HepG2 (cell line): ENCODE measurements around the gene ABAT. TPM values are rescaled to one million over a fixed set of nuclear protein-coding genes. Genes with fewer than 3 reads are reported as not detected.

ENCODE experiments used
- ATF4 ChIP-seq, 2 experiments: fragments of 450-650 bp in 1 of 2; sonication (generic) in 1 of 2; formaldehyde crosslinking; IDR thresholded peaks; 2 replicates each; pipeline versions ENCODE4 v1.5.0 to v1.8.0; 2020 to 2022; ENCODE audit warnings: mild to moderate bottlenecking in 1 of 2, missing genetic modification reagents in 1 of 2
- FOSL2 ChIP-seq: sonication (generic); formaldehyde crosslinking; IDR thresholded peaks from 2 replicates; pipeline ENCODE4 v1.4.0; 2020; ENCODE audit warnings: missing genetic modification reagents
- FOXK2 ChIP-seq: fragments of 450-650 bp; IDR thresholded peaks from 2 replicates; pipeline ENCODE4 v1.6.1; 2016
- HMGA1 ChIP-seq: sonication (generic); formaldehyde crosslinking; conservative IDR thresholded peaks from 2 replicates; pipeline ENCODE4 v1.4.0; 2020; ENCODE audit warnings: missing genetic modification reagents
- JUND ChIP-seq: sonication (generic); formaldehyde crosslinking; IDR thresholded peaks from 2 replicates; pipeline ENCODE4 v1.8.0; 2022; ENCODE audit warnings: mild to moderate bottlenecking, missing genetic modification reagents
- NAIF1 ChIP-seq: sonication (generic); formaldehyde crosslinking; IDR thresholded peaks from 2 replicates; pipeline ENCODE4 v1.5.0; 2020; ENCODE audit warnings: mild to moderate bottlenecking, missing genetic modification reagents, borderline replicate concordance
- NFIB ChIP-seq: sonication (generic); formaldehyde crosslinking; IDR thresholded peaks from 2 replicates; pipeline ENCODE4 v1.9.0; 2021; ENCODE audit warnings: missing genetic modification reagents, mild to moderate bottlenecking, borderline replicate concordance
- PHF5A ChIP-seq: IDR thresholded peaks from one replicate; pipeline ENCODE4 v1.6.1; 2018; ENCODE audit warnings: low read depth, missing genetic modification reagents; ENCODE audit not compliant: unreplicated experiment
- RAD51 ChIP-seq: fragments of 450-650 bp; IDR thresholded peaks from 2 replicates; pipeline ENCODE4 v1.6.1; 2016; ENCODE audit warnings: borderline replicate concordance
- RBM39 ChIP-seq: fragments of 200-400 bp; formaldehyde crosslinking; IDR thresholded peaks from one replicate; pipeline ENCODE4 v1.6.1; 2018; ENCODE audit warnings: antibody characterized with exemption, mild to moderate bottlenecking, low read depth, low read length; ENCODE audit not compliant: poor library complexity, severe bottlenecking
- TEAD3 ChIP-seq: optimal IDR thresholded peaks from 2 replicates; pipeline ENCODE3; 2016; ENCODE audit warnings: borderline replicate concordance
- XBP1 ChIP-seq: sonication (generic); formaldehyde crosslinking; IDR thresholded peaks from 2 replicates; pipeline ENCODE4 v1.5.0; 2020; ENCODE audit warnings: missing genetic modification reagents
- YEATS2 ChIP-seq: sonication (generic); formaldehyde crosslinking; IDR thresholded peaks from 2 replicates; pipeline ENCODE4 v1.4.0; 2020; ENCODE audit warnings: missing genetic modification reagents, borderline replicate concordance
- ZFP41 ChIP-seq: sonication (generic); formaldehyde crosslinking; IDR thresholded peaks from 2 replicates; pipeline ENCODE4 v1.4.0; 2020; ENCODE audit warnings: mild to moderate bottlenecking, missing genetic modification reagents, borderline replicate concordance
- ZMYM4 ChIP-seq: sonication (generic); formaldehyde crosslinking; IDR thresholded peaks from 2 replicates; pipeline ENCODE4 v1.8.1; 2023; ENCODE audit warnings: mild to moderate bottlenecking, missing genetic modification reagents
- ZNF10 ChIP-seq: sonication (generic); formaldehyde crosslinking; IDR thresholded peaks from 2 replicates; pipeline ENCODE4 v1.4.0; 2020; ENCODE audit warnings: mild to moderate bottlenecking, low read depth, missing genetic modification reagents, borderline replicate concordance
- ZNF232 ChIP-seq: sonication (generic); formaldehyde crosslinking; IDR thresholded peaks from 2 replicates; pipeline ENCODE4 v1.4.0; 2020; ENCODE audit warnings: missing genetic modification reagents, borderline replicate concordance
- ZNF260 ChIP-seq: sonication (generic); formaldehyde crosslinking; IDR thresholded peaks from 2 replicates; pipeline ENCODE4 v1.4.0; 2020; ENCODE audit warnings: missing genetic modification reagents, low read depth, mild to moderate bottlenecking, borderline replicate concordance
- ZNF383 ChIP-seq: sonication (generic); formaldehyde crosslinking; IDR thresholded peaks from 2 replicates; pipeline ENCODE4 v1.4.0; 2020; ENCODE audit warnings: missing genetic modification reagents, mild to moderate bottlenecking, borderline replicate concordance
- polyA plus RNA-seq, 8 experiments: library from polyadenylated mRNA; depleted of rRNA in 3 of 8; stranded (reverse) in 7 of 8; unstranded in 1 of 8; fragments of >200 nt; fragmentation: Illumina TruSeq in 4 of 8; extraction: Trizol in 4 of 8; gene quantifications; 2 replicates each; pipeline versions ENCODE4 v1.2.1 to v1.2.3, GENCODE V29; 2011 to 2016; ENCODE audit warnings: low read depth in 4 of 8, missing spikeins in 1 of 8, mixed read lengths in 1 of 8; ENCODE audit not compliant: insufficient read depth in 1 of 8
- total RNA-seq, 5 experiments: library from RNA; depleted of rRNA; stranded (reverse); fragments of >200 nt; fragmentation: Illumina TruSeq; extraction: Trizol; gene quantifications; 2 replicates each; pipeline ENCODE4 v1.2.3, GENCODE V29; 2016; ENCODE audit warnings: low read depth in 1 of 5
- TF ChIP-seq, protein P1 (sequence below): sonication (generic); formaldehyde crosslinking; IDR thresholded peaks from 2 replicates; pipeline ENCODE4 v1.5.0; 2020; ENCODE audit warnings: mild to moderate bottlenecking, missing genetic modification reagents
- TF ChIP-seq, protein P2 (sequence below): sonication (generic); formaldehyde crosslinking; IDR thresholded peaks from 2 replicates; pipeline ENCODE4 v1.8.0; 2022; ENCODE audit warnings: mild to moderate bottlenecking, missing genetic modification reagents; ENCODE audit not compliant: insufficient replicate concordance
- TF ChIP-seq, protein P3 (sequence below): sonication (generic); formaldehyde crosslinking; IDR thresholded peaks from 2 replicates; pipeline ENCODE4 v1.8.0; 2022; ENCODE audit warnings: missing genetic modification reagents, low read depth, mild to moderate bottlenecking, borderline replicate concordance
- TF ChIP-seq, protein P4 (sequence below): sonication (generic); formaldehyde crosslinking; IDR thresholded peaks from 2 replicates; pipeline ENCODE4 v1.4.0; 2020; ENCODE audit warnings: missing genetic modification reagents

ABAT gene
- total and polyA plus RNA-seq, 2 of the 13 experiments (the other 11 are each of a cell fraction or from before 2014, with no cell fraction given) = 47.6 to 97.3 TPM

DNA sequence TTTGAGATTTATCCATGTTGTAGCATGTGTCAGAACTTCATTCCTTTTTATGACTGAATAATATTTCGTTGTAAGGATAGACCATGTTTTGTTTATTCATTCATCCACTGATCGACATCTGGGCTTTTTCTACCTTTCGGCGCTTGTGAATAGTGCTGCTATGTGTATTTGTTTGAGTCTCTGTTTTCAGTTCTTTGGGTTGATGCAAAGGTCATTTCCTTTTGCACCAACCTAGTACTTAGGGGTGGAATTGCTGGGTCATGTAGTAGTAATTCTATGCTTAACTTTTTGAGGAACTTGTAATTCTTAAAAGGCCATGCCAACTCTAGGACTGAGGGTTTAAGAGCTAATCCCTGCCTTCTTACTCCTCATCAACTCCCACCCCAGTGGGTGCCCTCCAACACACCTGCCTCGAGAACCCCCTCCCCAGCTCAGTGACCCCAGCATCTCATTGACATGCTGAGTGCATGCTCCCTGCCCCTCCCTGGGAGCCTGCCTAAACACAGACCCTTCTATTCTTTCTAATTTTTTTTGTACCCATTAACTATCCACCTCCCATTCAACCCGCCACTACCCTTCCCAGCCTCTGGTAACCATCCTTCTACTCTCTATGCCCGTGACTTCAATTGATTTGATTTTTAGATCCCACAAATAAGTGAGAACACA is 51.2 kb downstream of the ABAT start (continued):
- TF ChIP-seq ZFP41 (CRISPR knock-in tag) (no peak), RBM39 (no peak), RAD51 (no peak), NAIF1 (no peak), YEATS2 (CRISPR knock-in tag) (no peak), FOSL2 (CRISPR knock-in tag) (no peak), PHF5A (CRISPR knock-in tag) (no peak), ATF4 (CRISPR knock-in tag; IDR thresholded peaks at IDR 0.05) (no peak), FOXK2 (0 out of 2 replicates have a peak, but pooled peaks have one; percentile 9), NFIB (CRISPR knock-in tag) (no peak), ZNF232 (CRISPR knock-in tag) (no peak), HMGA1 (CRISPR knock-in tag) (no peak), TEAD3 (peak; percentile 65), ZNF383 (CRISPR knock-in tag) (no peak), XBP1 (no peak), ZNF260 (CRISPR knock-in tag) (no peak), ZNF10 (no peak), ZMYM4 (CRISPR knock-in tag) (no peak), JUND (no peak)
- TF ChIP-seq, protein P1, sequence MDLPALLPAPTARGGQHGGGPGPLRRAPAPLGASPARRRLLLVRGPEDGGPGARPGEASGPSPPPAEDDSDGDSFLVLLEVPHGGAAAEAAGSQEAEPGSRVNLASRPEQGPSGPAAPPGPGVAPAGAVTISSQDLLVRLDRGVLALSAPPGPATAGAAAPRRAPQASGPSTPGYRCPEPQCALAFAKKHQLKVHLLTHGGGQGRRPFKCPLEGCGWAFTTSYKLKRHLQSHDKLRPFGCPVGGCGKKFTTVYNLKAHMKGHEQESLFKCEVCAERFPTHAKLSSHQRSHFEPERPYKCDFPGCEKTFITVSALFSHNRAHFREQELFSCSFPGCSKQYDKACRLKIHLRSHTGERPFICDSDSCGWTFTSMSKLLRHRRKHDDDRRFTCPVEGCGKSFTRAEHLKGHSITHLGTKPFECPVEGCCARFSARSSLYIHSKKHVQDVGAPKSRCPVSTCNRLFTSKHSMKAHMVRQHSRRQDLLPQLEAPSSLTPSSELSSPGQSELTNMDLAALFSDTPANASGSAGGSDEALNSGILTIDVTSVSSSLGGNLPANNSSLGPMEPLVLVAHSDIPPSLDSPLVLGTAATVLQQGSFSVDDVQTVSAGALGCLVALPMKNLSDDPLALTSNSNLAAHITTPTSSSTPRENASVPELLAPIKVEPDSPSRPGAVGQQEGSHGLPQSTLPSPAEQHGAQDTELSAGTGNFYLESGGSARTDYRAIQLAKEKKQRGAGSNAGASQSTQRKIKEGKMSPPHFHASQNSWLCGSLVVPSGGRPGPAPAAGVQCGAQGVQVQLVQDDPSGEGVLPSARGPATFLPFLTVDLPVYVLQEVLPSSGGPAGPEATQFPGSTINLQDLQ (CRISPR knock-in tag) = no peak
- TF ChIP-seq, protein P2, sequence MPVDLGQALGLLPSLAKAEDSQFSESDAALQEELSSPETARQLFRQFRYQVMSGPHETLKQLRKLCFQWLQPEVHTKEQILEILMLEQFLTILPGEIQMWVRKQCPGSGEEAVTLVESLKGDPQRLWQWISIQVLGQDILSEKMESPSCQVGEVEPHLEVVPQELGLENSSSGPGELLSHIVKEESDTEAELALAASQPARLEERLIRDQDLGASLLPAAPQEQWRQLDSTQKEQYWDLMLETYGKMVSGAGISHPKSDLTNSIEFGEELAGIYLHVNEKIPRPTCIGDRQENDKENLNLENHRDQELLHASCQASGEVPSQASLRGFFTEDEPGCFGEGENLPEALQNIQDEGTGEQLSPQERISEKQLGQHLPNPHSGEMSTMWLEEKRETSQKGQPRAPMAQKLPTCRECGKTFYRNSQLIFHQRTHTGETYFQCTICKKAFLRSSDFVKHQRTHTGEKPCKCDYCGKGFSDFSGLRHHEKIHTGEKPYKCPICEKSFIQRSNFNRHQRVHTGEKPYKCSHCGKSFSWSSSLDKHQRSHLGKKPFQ (CRISPR knock-in tag) = no peak
- TF ChIP-seq, protein P3, sequence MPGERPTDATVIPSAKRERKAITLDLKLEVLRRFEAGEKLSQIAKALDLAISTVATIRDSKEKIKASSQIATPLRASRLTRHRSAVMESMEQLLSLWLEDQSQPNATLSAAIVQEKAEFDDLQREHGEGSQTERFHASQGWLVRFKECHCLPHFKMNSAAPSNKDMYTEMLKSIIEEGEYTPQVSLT (CRISPR knock-in tag) = no peak
- TF ChIP-seq, protein P4, sequence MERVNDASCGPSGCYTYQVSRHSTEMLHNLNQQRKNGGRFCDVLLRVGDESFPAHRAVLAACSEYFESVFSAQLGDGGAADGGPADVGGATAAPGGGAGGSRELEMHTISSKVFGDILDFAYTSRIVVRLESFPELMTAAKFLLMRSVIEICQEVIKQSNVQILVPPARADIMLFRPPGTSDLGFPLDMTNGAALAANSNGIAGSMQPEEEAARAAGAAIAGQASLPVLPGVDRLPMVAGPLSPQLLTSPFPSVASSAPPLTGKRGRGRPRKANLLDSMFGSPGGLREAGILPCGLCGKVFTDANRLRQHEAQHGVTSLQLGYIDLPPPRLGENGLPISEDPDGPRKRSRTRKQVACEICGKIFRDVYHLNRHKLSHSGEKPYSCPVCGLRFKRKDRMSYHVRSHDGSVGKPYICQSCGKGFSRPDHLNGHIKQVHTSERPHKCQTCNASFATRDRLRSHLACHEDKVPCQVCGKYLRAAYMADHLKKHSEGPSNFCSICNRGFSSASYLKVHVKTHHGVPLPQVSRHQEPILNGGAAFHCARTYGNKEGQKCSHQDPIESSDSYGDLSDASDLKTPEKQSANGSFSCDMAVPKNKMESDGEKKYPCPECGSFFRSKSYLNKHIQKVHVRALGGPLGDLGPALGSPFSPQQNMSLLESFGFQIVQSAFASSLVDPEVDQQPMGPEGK (CRISPR knock-in tag) = no peak
